GM06990 (cell line): ENCODE results near the gene ZNF415.
"Not testable (repeated sequence)": the region's sequence is repeated elsewhere in the genome, so short reads cannot be mapped to it uniquely, and the experiment has no call there.

Source experiments
- DNase-seq: peaks from one replicate; pipeline ENCODE4 v3.0.0-alpha.2; 2011; ENCODE audit not compliant: insufficient read length; ENCODE audit errors: extremely low read depth
- H3K27me3 ChIP-seq: replicated peaks from 2 replicates; pipeline ENCODE4 v1.6.0; 2011; ENCODE audit warnings: low read length; ENCODE audit not compliant: control insufficient read depth, insufficient read depth
- H3K36me3 ChIP-seq: 2 replicates; pipeline ENCODE4 v1.5.1; 2011; ENCODE audit warnings: low read length; ENCODE audit not compliant: control insufficient read depth, insufficient read depth
- H3K4me3 ChIP-seq: replicated peaks from 2 replicates; pipeline ENCODE4 v1.5.1; 2011; ENCODE audit warnings: low read depth, mild to moderate bottlenecking, control low read depth, low read length
- TF ChIP-seq, protein P1 (sequence below): IDR thresholded peaks from 2 replicates; pipeline ENCODE4 v1.5.1; 2011; ENCODE audit warnings: low read length, control low read depth, mild to moderate bottlenecking, inconsistent platforms; ENCODE audit not compliant: insufficient read depth, poor library complexity, severe bottlenecking

ZNF415 gene

DNA sequence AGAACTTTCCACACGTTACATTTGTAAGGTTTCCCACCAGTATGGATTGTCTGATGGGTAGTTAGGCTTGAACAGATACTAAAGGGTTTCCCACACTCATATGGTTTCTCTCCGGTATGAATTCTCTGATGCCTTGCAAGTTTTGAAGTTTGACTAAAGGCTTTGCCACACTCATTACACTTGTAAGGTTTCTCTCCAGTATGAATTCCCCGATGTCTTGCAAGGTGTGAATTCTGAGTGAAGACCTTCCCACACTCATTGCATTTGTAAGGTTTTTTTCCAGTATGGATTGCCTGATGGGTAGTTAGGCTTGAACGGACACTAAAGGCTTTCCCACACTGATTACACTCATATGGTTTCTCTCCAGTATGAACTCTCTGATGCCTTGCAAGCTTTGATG lies 7.6 kb upstream of the ZNF415 start:
- H3K4me3 ChIP-seq, result no peak overlapping the region
- DNase-seq, result no peak
- H3K36me3 ChIP-seq, result no peaks in the 10 kb centered on the region; the same call in none of the 2 replicates
- TF ChIP-seq, protein P1, sequence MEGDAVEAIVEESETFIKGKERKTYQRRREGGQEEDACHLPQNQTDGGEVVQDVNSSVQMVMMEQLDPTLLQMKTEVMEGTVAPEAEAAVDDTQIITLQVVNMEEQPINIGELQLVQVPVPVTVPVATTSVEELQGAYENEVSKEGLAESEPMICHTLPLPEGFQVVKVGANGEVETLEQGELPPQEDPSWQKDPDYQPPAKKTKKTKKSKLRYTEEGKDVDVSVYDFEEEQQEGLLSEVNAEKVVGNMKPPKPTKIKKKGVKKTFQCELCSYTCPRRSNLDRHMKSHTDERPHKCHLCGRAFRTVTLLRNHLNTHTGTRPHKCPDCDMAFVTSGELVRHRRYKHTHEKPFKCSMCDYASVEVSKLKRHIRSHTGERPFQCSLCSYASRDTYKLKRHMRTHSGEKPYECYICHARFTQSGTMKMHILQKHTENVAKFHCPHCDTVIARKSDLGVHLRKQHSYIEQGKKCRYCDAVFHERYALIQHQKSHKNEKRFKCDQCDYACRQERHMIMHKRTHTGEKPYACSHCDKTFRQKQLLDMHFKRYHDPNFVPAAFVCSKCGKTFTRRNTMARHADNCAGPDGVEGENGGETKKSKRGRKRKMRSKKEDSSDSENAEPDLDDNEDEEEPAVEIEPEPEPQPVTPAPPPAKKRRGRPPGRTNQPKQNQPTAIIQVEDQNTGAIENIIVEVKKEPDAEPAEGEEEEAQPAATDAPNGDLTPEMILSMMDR, result no peak
- H3K27me3 ChIP-seq, result no peaks in the 10 kb centered on the region

DNA sequence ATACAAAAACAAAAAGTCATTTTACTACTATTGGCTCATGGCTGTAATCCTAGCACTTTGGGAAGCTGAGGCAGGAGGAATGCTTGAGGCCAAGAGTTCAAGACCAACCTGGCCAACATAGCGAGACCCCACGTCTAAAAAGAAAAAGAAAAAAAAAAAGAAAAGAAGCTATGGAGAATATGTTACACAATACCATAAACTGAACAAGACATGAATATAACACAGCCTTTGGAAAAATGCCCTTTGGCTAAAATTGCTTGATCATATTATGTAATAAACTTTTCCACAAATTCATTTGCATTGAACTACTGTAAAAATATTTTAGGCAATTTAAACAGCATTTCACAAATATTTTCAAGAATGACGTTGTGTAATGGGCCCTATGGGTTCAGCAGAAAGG lies 3.7 kb upstream of the ZNF415 start:
- Histone ChIP-seq H3K36me3 (no peaks in the 10 kb centered on the region; the same call in 1 of the 2 replicates), H3K27me3 (no peaks in the 10 kb centered on the region), H3K4me3 (no peak overlapping the region)
- TF ChIP-seq, protein P1, result no peak
- no peak for DNase-seq

DNA sequence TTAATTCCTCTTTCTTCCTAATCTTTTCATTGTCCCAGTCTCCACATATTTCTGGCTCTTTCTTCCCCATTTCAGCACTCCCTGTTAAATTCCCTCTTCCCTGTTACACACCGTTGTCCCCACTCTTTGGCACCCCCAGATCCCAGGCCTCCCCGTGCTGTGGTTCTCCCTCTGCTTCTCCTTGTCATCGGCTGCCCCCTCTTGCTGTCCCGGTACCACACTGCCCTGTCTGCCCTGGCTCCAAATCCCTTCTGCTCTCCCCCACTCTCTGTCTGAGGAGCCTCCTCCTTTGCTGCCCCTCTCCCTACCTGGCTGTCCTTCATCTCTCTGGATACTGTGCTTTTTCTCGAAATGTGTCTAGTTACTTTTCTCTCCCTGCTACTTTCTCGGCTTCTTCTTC lies 983 bp downstream of the ZNF415 start:
- TF ChIP-seq, protein P1, result no peak
- Histone ChIP-seq H3K4me3 (no peak overlapping the region), H3K27me3 (no peaks in the 10 kb centered on the region), H3K36me3 (no peaks in the 10 kb centered on the region)
- no peak for DNase-seq

DNA sequence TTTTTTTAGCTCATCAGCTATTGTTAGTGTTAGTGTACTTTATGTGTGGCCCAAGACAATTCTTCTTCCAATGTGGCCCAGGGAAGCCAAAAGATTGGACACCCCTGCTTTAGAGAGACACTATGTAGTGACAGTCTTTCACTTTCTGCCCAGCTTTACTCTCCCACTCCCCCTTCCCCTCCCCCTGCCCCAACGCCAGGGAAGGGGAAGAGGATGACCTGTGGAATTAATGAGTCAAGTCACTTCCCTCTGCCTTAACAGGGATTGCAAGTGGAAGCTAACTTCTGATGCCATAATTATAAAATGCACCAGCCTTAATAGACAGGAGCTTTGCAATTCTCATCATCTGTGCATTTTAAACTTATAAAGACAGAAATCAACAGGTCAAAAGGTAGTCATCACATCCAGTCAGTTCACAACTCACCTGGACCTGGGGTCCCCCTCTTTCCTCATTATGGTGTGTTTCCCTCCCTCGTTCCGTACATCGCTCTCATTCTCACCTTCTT lies 1.6 kb downstream of the ZNF415 start:
- Histone ChIP-seq H3K36me3 (no peaks in the 10 kb centered on the region; the same call in 1 of the 2 replicates), H3K4me3 (no peak overlapping the region), H3K27me3 (no peaks in the 10 kb centered on the region)
- DNase-seq, result no peak
- TF ChIP-seq, protein P1, result no peak

DNA sequence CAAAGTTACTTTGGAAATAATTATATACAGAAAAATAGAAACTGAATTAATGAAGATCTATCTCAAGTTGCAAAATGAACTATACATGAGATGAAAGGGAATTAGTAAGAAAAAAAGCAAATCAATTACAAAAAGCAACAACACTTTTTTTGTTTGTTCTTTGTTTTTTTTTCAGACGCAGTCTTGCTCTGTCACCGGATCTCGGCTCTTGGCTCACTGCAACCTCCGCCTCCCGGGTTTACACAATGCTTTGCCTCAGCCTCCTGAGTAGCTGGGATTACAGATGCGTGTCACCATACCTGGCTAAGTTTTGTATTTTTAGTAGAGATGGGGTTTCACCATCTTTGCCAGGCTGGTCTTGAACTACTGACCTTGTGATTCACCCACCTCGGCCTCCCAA lies 2.2 kb downstream of the ZNF415 start:
- Histone ChIP-seq H3K27me3 (no peaks in the 10 kb centered on the region), H3K36me3 (no peaks in the 10 kb centered on the region; the same call in 1 of the 2 replicates), H3K4me3 (no peak overlapping the region)
- TF ChIP-seq, protein P1, result no peak
- DNase-seq, result no peak

DNA sequence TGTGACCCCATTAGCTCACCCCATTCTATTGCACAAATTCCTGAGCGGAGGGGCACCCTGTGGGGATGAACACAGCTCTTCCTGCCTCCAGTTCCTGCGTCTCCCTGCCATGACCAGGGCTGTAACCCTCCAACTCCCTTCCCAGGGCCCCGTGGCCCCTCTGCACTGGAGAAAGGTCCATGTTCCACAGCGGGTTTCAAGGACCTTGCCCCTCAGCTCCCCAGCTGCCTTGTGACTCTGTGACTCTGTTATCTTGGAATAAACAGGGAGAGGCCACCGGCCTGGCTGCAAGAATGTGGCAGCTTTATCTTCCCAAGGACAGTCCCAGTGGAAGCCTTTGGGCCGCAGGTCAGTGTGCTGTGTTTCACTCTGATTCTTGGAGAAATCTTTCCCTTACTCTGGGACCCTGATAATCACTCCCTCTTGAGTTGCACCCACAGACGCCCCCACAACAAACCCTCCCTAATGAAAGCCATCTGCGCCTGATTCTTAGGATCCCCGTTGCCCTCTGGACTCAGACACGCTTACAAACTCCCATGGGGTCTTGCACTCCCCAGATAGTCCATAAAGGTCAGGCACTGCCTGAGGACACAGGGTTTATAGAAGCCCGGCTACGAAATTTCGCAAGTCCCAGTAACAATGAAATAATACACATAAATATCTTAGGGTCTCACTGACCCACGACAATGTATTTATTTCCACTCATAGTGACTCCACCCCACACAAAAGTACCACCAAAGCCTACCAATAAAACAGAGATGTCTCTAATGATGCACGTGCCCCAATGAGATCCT lies 5.8 kb downstream of the ZNF415 start:
- not testable (repeated sequence) for H3K4me3 ChIP-seq, DNase-seq, H3K27me3 ChIP-seq, H3K36me3 ChIP-seq
